B cell (primary cell): ENCODE data around the gene SLC1A5.

Source experiments
- CTCF ChIP-seq: fragments of 200-600 bp; IDR thresholded peaks from one replicate; pipeline ENCODE4 v1.8.0; 2022; ENCODE audit warnings: antibody characterized with exemption, mild to moderate bottlenecking
- EZH2 ChIP-seq: IDR thresholded peaks from 2 replicates; pipeline ENCODE4 v1.6.1; 2012; ENCODE audit warnings: borderline replicate concordance, low read depth, mild to moderate bottlenecking, moderate library complexity, low read length; ENCODE audit not compliant: insufficient read depth, poor library complexity, severe bottlenecking

GRCh38 chr19:46729696-46730095 lies 58.7 kb downstream of the SLC1A5 start:
- TF ChIP-seq CTCF (no peak), EZH2 (no peak)
